AG04450 (cell line): ENCODE results near the gene SPA17. TPM values are rescaled to one million over a fixed set of nuclear protein-coding genes. Genes with fewer than 3 reads are reported as not detected.

Source experiments
- CTCF ChIA-PET: fragments of 300-600, 350-600 bp; formaldehyde crosslinking; extraction: SDS; loops from one replicate; lab custom pipeline; 2022; ENCODE audit warnings: antibody characterized with exemption, inconsistent platforms; lab: Charles Lee
- POLR2A ChIA-PET: fragments of 350-600 bp; formaldehyde crosslinking; extraction: SDS; loops from one replicate; lab custom pipeline; 2021; ENCODE audit warnings: antibody characterized with exemption, inconsistent platforms; lab: Yijun Ruan, JAX
- DNase-seq: peaks from one replicate; pipeline ENCODE4 v3.0.0-alpha.2; 2011; ENCODE audit warnings: low read depth, low spot score
- H3K27ac ChIP-seq: one replicate; pipeline ENCODE4 v1.5.1; 2012; ENCODE audit warnings: low read depth, low read length, control low read depth
- H3K27me3 ChIP-seq: one replicate; pipeline ENCODE4 v1.6.0; 2012; ENCODE audit warnings: low read length; ENCODE audit not compliant: control insufficient read depth, insufficient read depth
- H3K4me3 ChIP-seq: 2 replicates; pipeline ENCODE4 v1.5.1; 2011; ENCODE audit warnings: mild to moderate bottlenecking, low read depth, low read length, control low read depth
- H3K9me3 ChIP-seq: 2 replicates; pipeline ENCODE4 v1.5.1; 2012; ENCODE audit warnings: low read length; ENCODE audit not compliant: control insufficient read depth, insufficient read depth
- CTCF ChIP-seq: IDR thresholded peaks from 2 replicates; pipeline ENCODE4 v1.5.1; 2011; ENCODE audit warnings: low read depth, low read length, control low read depth, inconsistent platforms
- polyA plus RNA-seq: library from polyadenylated mRNA; depleted of rRNA; stranded (reverse); fragments of >200 nt; gene quantifications from 2 replicates; pipeline ENCODE4 v1.2.3, GENCODE V29; 2011

SPA17 gene
- polyA plus RNA-seq, 1 experiment = 8.4 TPM

GRCh38 chr11:124717421-124717785 is 43.7 kb downstream of the SPA17 start:
- no peak for TF ChIP-seq CTCF
- H3K4me3 ChIP-seq = no peak overlapping the region; the same call in 1 of the 2 replicates
- DNase-seq = no peak
- no peaks in the 10 kb centered on the region for H3K9me3 ChIP-seq
- ChIA-PET POLR2A (interaction anchor here (1.2 kb wide), 2 partner anchors 38 to 159 kb away, joined by 3 read pairs; no protein-coding TSS in a partner anchor), CTCF (interaction anchor here (0.6 to 1.2 kb wide), 5 partner anchors 45 to 719 kb away, joined by 3 to 8 read pairs (median 4); no protein-coding TSS in a partner anchor)
- no peak overlapping the region for H3K27ac ChIP-seq
- H3K27me3 ChIP-seq = peaks cover 43% of the 10 kb centered on the region

- POLR2A ChIA-PET = interaction anchor here (1.2 kb wide), 2 partner anchors 38 to 158 kb away, joined by 3 read pairs; no protein-coding TSS in a partner anchor
- H3K9me3 ChIP-seq = no peaks in the 10 kb centered on the region
- CTCF ChIA-PET = interaction anchor here (0.6 to 1.2 kb wide), 4 partner anchors 45 to 718 kb away, joined by 3 to 8 read pairs (median 5); no protein-coding TSS in a partner anchor
- H3K4me3 ChIP-seq = peak overlapping the region; percentile 52
- TF ChIP-seq CTCF = no peak
- H3K27me3 ChIP-seq = peaks cover 44% of the 10 kb centered on the region
- H3K27ac ChIP-seq = no peak overlapping the region
- no peak for DNase-seq
Observed at GRCh38 chr11:124717786-124718651, 44.3 kb downstream of the SPA17 start.

GRCh38 chr11:124718801-124719200 is 45.1 kb downstream of the SPA17 start:
- ChIA-PET CTCF (no interaction called here), POLR2A (no interaction called here)
- H3K27ac ChIP-seq = no peak overlapping the region
- no peaks in the 10 kb centered on the region for H3K9me3 ChIP-seq
- no peak overlapping the region for H3K4me3 ChIP-seq
- TF ChIP-seq CTCF = no peak
- peaks cover 45% of the 10 kb centered on the region for H3K27me3 ChIP-seq
- no peak for DNase-seq

- H3K27me3 ChIP-seq = peaks cover 45% of the 10 kb centered on the region
- H3K9me3 ChIP-seq = no peaks in the 10 kb centered on the region
- no peak for DNase-seq
- ChIA-PET POLR2A (no interaction called here), CTCF (interaction anchor here (0.6 to 1.2 kb wide), 3 partner anchors 48 to 837 kb away, joined by 3 to 11 read pairs (median 3); no protein-coding TSS in a partner anchor)
- no peak overlapping the region for H3K27ac ChIP-seq
- no peak for TF ChIP-seq CTCF
- H3K4me3 ChIP-seq = no peak overlapping the region
Observed at GRCh38 chr11:124719534-124719933, 45.8 kb downstream of the SPA17 start.

- H3K27me3 ChIP-seq = peaks cover 41% of the 10 kb centered on the region
- no peak overlapping the region for H3K4me3 ChIP-seq
- no peak overlapping the region for H3K27ac ChIP-seq
- no peaks in the 10 kb centered on the region for H3K9me3 ChIP-seq
- no peak for TF ChIP-seq CTCF
- DNase-seq = no peak
- ChIA-PET CTCF (no interaction called here), POLR2A (no interaction called here)
Observed at GRCh38 chr11:124722176-124722575, 48.5 kb downstream of the SPA17 start.
